Activated CD4-positive, alpha-beta T cell treated with anti-CD3 and anti-CD28 coated beads, Interleukin-2, amount 50 U/mL, for 4 hours (primary cell): ENCODE data around the gene YRDC.

Source experiments
- DNase-seq, 2 experiments: peaks; one replicate each; pipeline ENCODE4 v3.0.0-alpha.2; 2020

The YRDC gene

GRCh38 chr1:37807555-37808368 is at the start of gene YRDC, which contains the start of gene C1orf122:
Gene YRDC (minus strand): TSS chr1:37808208. CDS start chr1:37808180, 28 bp downstream.
Gene C1orf122 (plus strand): TSS chr1:37807790. CDS start chr1:37808405, 615 bp downstream.
- peak; percentile 89 to 90 for DNase-seq

- DNase-seq, result no peak
These were observed 46.4 kb upstream of the YRDC start for GRCh38 chr1:37854406-37854805.

GRCh38 chr1:37853157-37853556 is 45.1 kb upstream of the YRDC start:
- no peak for DNase-seq

- DNase-seq, result no peak
These were observed 43.8 kb upstream of the YRDC start for GRCh38 chr1:37851782-37852210.

GRCh38 chr1:37851262-37851661 is 43.3 kb upstream of the YRDC start:
- no peak for DNase-seq

GRCh38 chr1:37850352-37850955 is 42.4 kb upstream of the YRDC start:
- DNase-seq, result no peak

GRCh38 chr1:37849480-37849879 is 41.5 kb upstream of the YRDC start:
- DNase-seq, result no peak

GRCh38 chr1:37846647-37847339 is 38.8 kb upstream of the YRDC start:
- no peak for DNase-seq

- DNase-seq, result no peak
These were observed 37.8 kb upstream of the YRDC start for GRCh38 chr1:37845786-37846185.

- DNase-seq, result no peak
These were observed 37.1 kb upstream of the YRDC start for GRCh38 chr1:37845049-37845646.

- DNase-seq, result no peak
These were observed 36.5 kb upstream of the YRDC start for GRCh38 chr1:37844536-37844935.

GRCh38 chr1:37841652-37842051 is 33.6 kb upstream of the YRDC start:
- no peak for DNase-seq

- DNase-seq, result no peak
These were observed 32.7 kb upstream of the YRDC start for GRCh38 chr1:37840711-37841110.

- no peak for DNase-seq
These were observed 31.7 kb upstream of the YRDC start for GRCh38 chr1:37839676-37840075.

- DNase-seq, result no peak
These were observed 28.8 kb upstream of the YRDC start for GRCh38 chr1:37836788-37837187.

- DNase-seq, result no peak
These were observed 23.8 kb upstream of the YRDC start for GRCh38 chr1:37831809-37832208.

- DNase-seq, result no peak
These were observed 23.1 kb upstream of the YRDC start for GRCh38 chr1:37831109-37831508.

GRCh38 chr1:37828410-37829074 is 20.5 kb upstream of the YRDC start:
- DNase-seq, result no peak

- DNase-seq, result no peak
These were observed 17.5 kb upstream of the YRDC start for GRCh38 chr1:37825506-37825905.

- DNase-seq, result no peak
These were observed 16.0 kb upstream of the YRDC start for GRCh38 chr1:37824001-37824400.

GRCh38 chr1:37822906-37823815 is 15.2 kb upstream of the YRDC start:
- DNase-seq, result no peak

GRCh38 chr1:37821481-37821880 is 13.5 kb upstream of the YRDC start:
- DNase-seq, result no peak
